Lower lobe of right lung (tissue), 2 donors: ENCODE measurements around the gene APOBEC3A. TPM values are rescaled to one million over a fixed set of nuclear protein-coding genes. Genes with fewer than 3 reads are reported as not detected.
"Not testable (repeated sequence)": the region's sequence is repeated elsewhere in the genome, so short reads cannot be mapped to it uniquely, and the experiment has no call there.

Source experiments
- ATAC-seq, 2 donors: fragments of 200-7000 bp; cut with Tn5 transposase; one replicate each; pipeline ENCODE4 v1.9.1; 2020 to 2022; ENCODE audit warnings: mild to moderate bottlenecking in 2 of 2, moderate library complexity in 2 of 2
- DNase-seq: peaks from one replicate; pipeline ENCODE4 v3.0.0-alpha.2; 2020
- H3K27ac ChIP-seq: fragments of 200-600 bp; one replicate; pipeline ENCODE4 v1.8.0; 2022
- H3K27me3 ChIP-seq: fragments of 200-600 bp; one replicate; pipeline ENCODE4 v1.8.0; 2022; ENCODE audit warnings: low read depth
- H3K36me3 ChIP-seq: fragments of 200-600 bp; one replicate; pipeline ENCODE4 v1.8.0; 2022; ENCODE audit warnings: mild to moderate bottlenecking
- H3K4me1 ChIP-seq: fragments of 200-600 bp; one replicate; pipeline ENCODE4 v1.8.0; 2022
- H3K4me3 ChIP-seq: fragments of 200-600 bp; one replicate; pipeline ENCODE4 v1.8.0; 2022; ENCODE audit warnings: mild to moderate bottlenecking
- H3K9me3 ChIP-seq: fragments of 200-600 bp; one replicate; pipeline ENCODE4 v1.8.0; 2022
- CTCF ChIP-seq: fragments of 200-600 bp; IDR thresholded peaks from one replicate; pipeline ENCODE4 v1.8.0; 2022; ENCODE audit warnings: antibody characterized with exemption, mild to moderate bottlenecking
- intact Hi-C: fragments of 100-400 bp; cut with DNase I; formaldehyde crosslinking; loops from one replicate; pipeline ENCODE4 v1.11.0; 2022
- total RNA-seq: library from RNA; stranded (reverse); fragmentation: NEBNext Ultra II Directional; extraction: Animal tissue kit (Norgen Biotek cat#: 25700); gene quantifications from one replicate; pipeline ENCODE4 v1.2.1, GENCODE V29; 2021
- donor health status: DM: no; HTN: yes; CAD: no; lungs with severe emphysema.

APOBEC3A gene
- total RNA-seq, 1 donor from 2014 or later, result 14.2 TPM

GRCh38 chr22:38987171-38987895 lies 29.9 kb downstream of the APOBEC3A start:
- H3K27ac ChIP-seq, result no peak overlapping the region
- intact Hi-C loops, result no loop called here
- H3K27me3 ChIP-seq, result no peaks in the 10 kb centered on the region
- no peaks in the 10 kb centered on the region for H3K4me1 ChIP-seq
- no peaks in the 10 kb centered on the region for H3K36me3 ChIP-seq
- no peak for DNase-seq
- no peak for ATAC-seq
- no peaks in the 10 kb centered on the region for H3K9me3 ChIP-seq
- no peak overlapping the region for H3K4me3 ChIP-seq
- no peak for TF ChIP-seq CTCF

- H3K27me3 ChIP-seq, result no peaks in the 10 kb centered on the region
- DNase-seq (no peak), ATAC-seq (no peak)
- no peaks in the 10 kb centered on the region for H3K4me1 ChIP-seq
- intact Hi-C loops, result no loop called here
- no peak for TF ChIP-seq CTCF
- H3K36me3 ChIP-seq, result no peaks in the 10 kb centered on the region
- no peak overlapping the region for H3K27ac ChIP-seq
- no peak overlapping the region for H3K4me3 ChIP-seq
- no peaks in the 10 kb centered on the region for H3K9me3 ChIP-seq
Measured at GRCh38 chr22:38989466-38989865, 32.1 kb downstream of the APOBEC3A start.

- H3K4me3 ChIP-seq, DNase-seq, H3K36me3 ChIP-seq, H3K4me1 ChIP-seq, H3K27me3 ChIP-seq, intact Hi-C loops, H3K27ac ChIP-seq, H3K9me3 ChIP-seq: not testable (repeated sequence)
- peak; percentile 58 to 61 for ATAC-seq
Measured at GRCh38 chr22:38992871-38993371, 35.5 kb downstream of the APOBEC3A start.

- H3K27ac ChIP-seq, result no peak overlapping the region
- intact Hi-C loops, result no loop called here
- no peak overlapping the region for H3K4me3 ChIP-seq
- H3K4me1 ChIP-seq, result no peaks in the 10 kb centered on the region
- H3K27me3 ChIP-seq, result peaks cover 4% of the 10 kb centered on the region
- H3K36me3 ChIP-seq, result no peaks in the 10 kb centered on the region
- DNase-seq (no peak), ATAC-seq (no peak)
- H3K9me3 ChIP-seq, result no peaks in the 10 kb centered on the region
- TF ChIP-seq CTCF, result no peak
Measured at GRCh38 chr22:38996105-38996504, 38.7 kb downstream of the APOBEC3A start.

GRCh38 chr22:38997518-38997917 lies 40.1 kb downstream of the APOBEC3A start:
- H3K9me3 ChIP-seq, result no peaks in the 10 kb centered on the region
- H3K4me3 ChIP-seq, result no peak overlapping the region
- no peaks in the 10 kb centered on the region for H3K4me1 ChIP-seq
- H3K36me3 ChIP-seq, result no peaks in the 10 kb centered on the region
- no peak for TF ChIP-seq CTCF
- no peak for ATAC-seq
- peaks cover 4% of the 10 kb centered on the region for H3K27me3 ChIP-seq
- H3K27ac ChIP-seq, result no peak overlapping the region
- intact Hi-C loops, result no loop called here
- no peak for DNase-seq

GRCh38 chr22:39003165-39003638 lies 45.8 kb downstream of the APOBEC3A start:
- Histone ChIP-seq H3K27ac (peak overlapping the region; percentile 8), H3K4me3 (no peak overlapping the region), H3K9me3 (no peaks in the 10 kb centered on the region), H3K4me1 (peaks cover 8% of the 10 kb centered on the region), H3K36me3 (no peaks in the 10 kb centered on the region), H3K27me3 (no peaks in the 10 kb centered on the region)
- ATAC-seq (peak; percentile 96 to 97), DNase-seq (peak; percentile 83)
- peak; percentile 79 for TF ChIP-seq CTCF
- intact Hi-C loops, result loop anchor here (10.0 kb wide), 1 partner anchor 48 kb away; the partner anchor contains the start of gene APOBEC3A
